Liver (tissue), 3 donors: Measurements from ENCODE around the gene ALDH8A1.

Experiments
- JUND ChIP-seq, 2 donors: IDR thresholded peaks; 2 replicates each; pipeline ENCODE4 v1.6.1; 2016; ENCODE audit warnings: antibody characterized with exemption in 2 of 2
- TF ChIP-seq, protein P1 (sequence below): fragments of 150-350 bp; IDR thresholded peaks from 2 replicates; pipeline ENCODE4 v1.5.1; 2017; ENCODE audit warnings: improper control_type of control experiment, low read depth, low read length; ENCODE audit not compliant: missing input control
- TF ChIP-seq, protein P2 (sequence below): IDR thresholded peaks from 2 replicates; pipeline ENCODE4 v1.6.1; 2016; ENCODE audit warnings: antibody characterized with exemption, mild to moderate bottlenecking
- TF ChIP-seq, protein P3 (sequence below): IDR thresholded peaks from 2 replicates; pipeline ENCODE4 v1.6.1; 2016; ENCODE audit warnings: antibody characterized with exemption
- TF ChIP-seq, protein P4 (sequence below): IDR thresholded peaks from 2 replicates; pipeline ENCODE4 v1.6.1; 2016; ENCODE audit warnings: antibody characterized with exemption
- donor health status: healthy.
- donor health status: healthy.

DNA sequence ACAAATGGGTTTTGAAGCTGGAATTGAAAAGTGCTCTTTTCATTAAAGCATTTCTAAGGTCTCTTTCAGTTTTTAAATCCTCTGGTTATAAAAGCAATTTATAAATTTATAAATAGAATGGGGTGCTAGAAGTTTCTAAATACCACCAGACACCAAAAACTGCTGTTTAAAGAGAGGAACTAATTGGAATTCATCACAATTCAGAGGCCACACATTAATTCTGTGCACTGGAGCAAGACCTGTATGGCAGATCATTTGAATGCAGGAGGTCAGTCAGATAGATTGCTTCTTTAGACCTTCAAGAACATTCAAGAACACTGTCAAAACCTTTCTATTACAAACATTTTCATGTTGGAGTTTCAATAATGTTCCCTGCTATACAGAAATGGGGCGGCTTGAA is 55.1 kb downstream of the ALDH8A1 start:
- TF ChIP-seq, protein P1, sequence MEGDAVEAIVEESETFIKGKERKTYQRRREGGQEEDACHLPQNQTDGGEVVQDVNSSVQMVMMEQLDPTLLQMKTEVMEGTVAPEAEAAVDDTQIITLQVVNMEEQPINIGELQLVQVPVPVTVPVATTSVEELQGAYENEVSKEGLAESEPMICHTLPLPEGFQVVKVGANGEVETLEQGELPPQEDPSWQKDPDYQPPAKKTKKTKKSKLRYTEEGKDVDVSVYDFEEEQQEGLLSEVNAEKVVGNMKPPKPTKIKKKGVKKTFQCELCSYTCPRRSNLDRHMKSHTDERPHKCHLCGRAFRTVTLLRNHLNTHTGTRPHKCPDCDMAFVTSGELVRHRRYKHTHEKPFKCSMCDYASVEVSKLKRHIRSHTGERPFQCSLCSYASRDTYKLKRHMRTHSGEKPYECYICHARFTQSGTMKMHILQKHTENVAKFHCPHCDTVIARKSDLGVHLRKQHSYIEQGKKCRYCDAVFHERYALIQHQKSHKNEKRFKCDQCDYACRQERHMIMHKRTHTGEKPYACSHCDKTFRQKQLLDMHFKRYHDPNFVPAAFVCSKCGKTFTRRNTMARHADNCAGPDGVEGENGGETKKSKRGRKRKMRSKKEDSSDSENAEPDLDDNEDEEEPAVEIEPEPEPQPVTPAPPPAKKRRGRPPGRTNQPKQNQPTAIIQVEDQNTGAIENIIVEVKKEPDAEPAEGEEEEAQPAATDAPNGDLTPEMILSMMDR: no peak
- TF ChIP-seq, protein P2, sequence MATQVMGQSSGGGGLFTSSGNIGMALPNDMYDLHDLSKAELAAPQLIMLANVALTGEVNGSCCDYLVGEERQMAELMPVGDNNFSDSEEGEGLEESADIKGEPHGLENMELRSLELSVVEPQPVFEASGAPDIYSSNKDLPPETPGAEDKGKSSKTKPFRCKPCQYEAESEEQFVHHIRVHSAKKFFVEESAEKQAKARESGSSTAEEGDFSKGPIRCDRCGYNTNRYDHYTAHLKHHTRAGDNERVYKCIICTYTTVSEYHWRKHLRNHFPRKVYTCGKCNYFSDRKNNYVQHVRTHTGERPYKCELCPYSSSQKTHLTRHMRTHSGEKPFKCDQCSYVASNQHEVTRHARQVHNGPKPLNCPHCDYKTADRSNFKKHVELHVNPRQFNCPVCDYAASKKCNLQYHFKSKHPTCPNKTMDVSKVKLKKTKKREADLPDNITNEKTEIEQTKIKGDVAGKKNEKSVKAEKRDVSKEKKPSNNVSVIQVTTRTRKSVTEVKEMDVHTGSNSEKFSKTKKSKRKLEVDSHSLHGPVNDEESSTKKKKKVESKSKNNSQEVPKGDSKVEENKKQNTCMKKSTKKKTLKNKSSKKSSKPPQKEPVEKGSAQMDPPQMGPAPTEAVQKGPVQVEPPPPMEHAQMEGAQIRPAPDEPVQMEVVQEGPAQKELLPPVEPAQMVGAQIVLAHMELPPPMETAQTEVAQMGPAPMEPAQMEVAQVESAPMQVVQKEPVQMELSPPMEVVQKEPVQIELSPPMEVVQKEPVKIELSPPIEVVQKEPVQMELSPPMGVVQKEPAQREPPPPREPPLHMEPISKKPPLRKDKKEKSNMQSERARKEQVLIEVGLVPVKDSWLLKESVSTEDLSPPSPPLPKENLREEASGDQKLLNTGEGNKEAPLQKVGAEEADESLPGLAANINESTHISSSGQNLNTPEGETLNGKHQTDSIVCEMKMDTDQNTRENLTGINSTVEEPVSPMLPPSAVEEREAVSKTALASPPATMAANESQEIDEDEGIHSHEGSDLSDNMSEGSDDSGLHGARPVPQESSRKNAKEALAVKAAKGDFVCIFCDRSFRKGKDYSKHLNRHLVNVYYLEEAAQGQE: no peak
- TF ChIP-seq, protein P3, sequence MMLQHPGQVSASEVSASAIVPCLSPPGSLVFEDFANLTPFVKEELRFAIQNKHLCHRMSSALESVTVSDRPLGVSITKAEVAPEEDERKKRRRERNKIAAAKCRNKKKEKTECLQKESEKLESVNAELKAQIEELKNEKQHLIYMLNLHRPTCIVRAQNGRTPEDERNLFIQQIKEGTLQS: no peak
- TF ChIP-seq JUND (IDR thresholded peaks at IDR 0.05): no peak
- TF ChIP-seq, protein P4, sequence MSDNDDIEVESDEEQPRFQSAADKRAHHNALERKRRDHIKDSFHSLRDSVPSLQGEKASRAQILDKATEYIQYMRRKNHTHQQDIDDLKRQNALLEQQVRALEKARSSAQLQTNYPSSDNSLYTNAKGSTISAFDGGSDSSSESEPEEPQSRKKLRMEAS: no peak
